Measurements from ENCODE around the gene ATP6V1B1. TPM values are rescaled to one million over a fixed set of nuclear protein-coding genes. Genes with fewer than 3 reads are reported as not detected.
"Not testable (repeated sequence)": the region's sequence is repeated elsewhere in the genome, so short reads cannot be mapped to it uniquely, and the experiment has no call there.

The ATP6V1B1 gene
- polyA plus RNA-seq, 1 donor (not counting 4 experiments of a cell fraction or from before 2014, with no cell fraction given), result not detected

DNA sequence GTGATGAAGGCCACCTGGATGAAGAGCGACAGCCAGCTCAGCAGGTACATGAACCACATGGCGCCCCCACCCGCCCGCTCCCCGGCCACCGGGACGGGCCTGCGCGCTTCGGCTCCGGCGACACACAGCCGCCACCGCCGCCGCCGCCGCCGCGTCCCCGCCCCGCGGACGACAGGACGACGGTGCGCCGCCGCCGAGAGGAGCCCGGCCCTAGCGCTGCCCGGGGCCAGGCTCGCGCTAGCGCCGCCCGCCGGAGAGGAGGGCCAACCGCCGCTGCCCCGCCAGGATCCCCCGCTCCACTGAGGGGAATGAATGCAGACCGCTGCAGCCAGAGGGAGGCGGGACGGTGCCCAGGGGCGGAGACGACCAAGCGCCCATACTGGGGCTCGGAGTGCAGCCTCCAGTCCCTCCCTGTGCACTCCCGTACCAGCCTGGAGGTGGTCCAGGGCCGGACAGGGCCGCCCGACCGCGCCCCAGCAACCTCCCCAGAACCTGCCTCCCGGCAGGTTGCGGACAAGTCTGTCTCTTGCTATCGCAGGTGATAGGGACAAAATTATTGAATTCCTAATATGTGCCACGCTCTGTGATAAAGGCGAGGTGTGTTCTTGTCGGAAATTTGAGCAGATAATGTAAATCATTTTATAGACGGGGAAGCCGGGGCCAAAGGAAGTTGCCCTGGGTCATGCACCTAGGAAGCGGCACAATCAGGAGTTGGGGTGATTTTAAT is 59.2 kb downstream of the ATP6V1B1 start, which contains the start of gene TEX261:
TSS of gene TEX261 (minus strand) at position 175 of the 727 bp plus-strand sequence. CDS start at position 59, 116 bp downstream.
- Histone ChIP-seq H3K4me3 (ENCODE audit: control insufficient read depth in 2 of 3, extremely low read depth in 1 of 3, insufficient read depth in 2 of 3, low read depth in 1 of 3, low read length in 3 of 3) (peak within 1 kb of the TSS; percentile 83 to 98 (median 96)), H3K27ac (ENCODE audit: control insufficient read depth, insufficient read depth, low read length) (peak within 1 kb of the TSS; percentile 56), H4K20me1 (ENCODE audit: control insufficient read depth, extremely low read depth, insufficient read depth, low read length) (peaks cover 5% of the 10 kb centered on the region), H2AFZ (ENCODE audit: control insufficient read depth, low read length) (peak within 1 kb of the TSS; percentile 96), H3K27me3 (ENCODE audit: control insufficient read depth, extremely low read depth, insufficient read depth, low read length) (no peaks in the 10 kb centered on the region), H3K4me1 (ENCODE audit: control insufficient read depth, extremely low read depth, insufficient read depth, low read length) (peaks cover 15% of the 10 kb centered on the region), H3K9me1 (ENCODE audit: control insufficient read depth, extremely low read depth, insufficient read depth, low read length) (no peaks in the 10 kb centered on the region), H3K9ac (ENCODE audit: control insufficient read depth, extremely low read depth, insufficient read depth, low read length) (peak within 1 kb of the TSS; percentile 81), H3K79me2 (ENCODE audit: control insufficient read depth, insufficient read depth, low read length) (peaks cover 20% of the 10 kb centered on the region), H3K36me3 (ENCODE audit: control insufficient read depth in 2 of 2, extremely low read depth in 1 of 2, insufficient read depth in 2 of 2, low read length in 2 of 2) (peaks cover 5 to 13% of the 10 kb centered on the region in 2 experiments), H3K4me2 (ENCODE audit: control insufficient read depth, extremely low read depth, insufficient read depth, low read depth, low read length) (peak within 1 kb of the TSS; percentile 92), H3K9me3 (ENCODE audit: control insufficient read depth, low read depth, low read length) (no peaks in the 10 kb centered on the region)
- FAIRE-seq, result no peak
- dilution Hi-C loops (cut with MboI; ENCODE audit: extremely low pct_ligation_motif_present, low sequenced_read_pairs), result no loop called here
- DNase-seq (ENCODE audit: low read depth, low spot score), result no peak
- TF ChIP-seq EZH2 (IDR thresholded peaks at IDR 0.05; ENCODE audit: low read length) (no peak), CTCF (optimal IDR thresholded peaks at IDR 0.05 in 1 of 3, IDR thresholded peaks at IDR 0.05 in 1 of 3, conservative IDR thresholded peaks at IDR 0.05 in 1 of 3; ENCODE audit: extremely low read depth in 1 of 3, insufficient read depth in 2 of 3, low read length in 3 of 3) (peak; percentile 48 to 85 (median 73))

DNA sequence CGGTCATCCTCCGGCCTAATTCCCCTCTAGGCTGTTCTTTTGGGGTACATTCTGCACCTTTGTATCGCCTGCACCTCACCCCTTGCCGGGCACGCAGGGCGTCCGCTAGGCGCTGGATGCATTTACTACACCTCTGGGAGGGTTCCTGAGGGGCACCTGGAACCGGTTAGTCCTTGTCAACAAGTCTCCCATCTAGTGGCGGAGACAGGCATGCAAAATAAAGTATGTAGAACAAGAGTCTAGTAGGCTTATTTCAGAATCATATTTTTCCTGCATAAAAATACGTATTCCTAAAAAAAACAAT is 59.7 kb downstream of the ATP6V1B1 start:
- no peaks in the 10 kb centered on the region for H3K9me3 ChIP-seq (ENCODE audit: control insufficient read depth, low read depth, low read length)
- no peaks in the 10 kb centered on the region for H3K27me3 ChIP-seq (ENCODE audit: control insufficient read depth, extremely low read depth, insufficient read depth, low read length)
- H2AFZ ChIP-seq (ENCODE audit: control insufficient read depth, low read length), result peak overlapping the region; percentile 96
- peaks cover 20% of the 10 kb centered on the region for H3K79me2 ChIP-seq (ENCODE audit: control insufficient read depth, insufficient read depth, low read length)
- dilution Hi-C loops (cut with MboI; ENCODE audit: extremely low pct_ligation_motif_present, low sequenced_read_pairs), result no loop called here
- H4K20me1 ChIP-seq (ENCODE audit: control insufficient read depth, extremely low read depth, insufficient read depth, low read length), result peaks cover 5% of the 10 kb centered on the region
- peak overlapping the region; percentile 83 to 98 (median 96) for H3K4me3 ChIP-seq (ENCODE audit: control insufficient read depth in 2 of 3, extremely low read depth in 1 of 3, insufficient read depth in 2 of 3, low read depth in 1 of 3, low read length in 3 of 3)
- peaks cover 5 to 9% of the 10 kb centered on the region in 2 experiments for H3K36me3 ChIP-seq (ENCODE audit: control insufficient read depth in 2 of 2, extremely low read depth in 1 of 2, insufficient read depth in 2 of 2, low read length in 2 of 2)
- no peak overlapping the region for H3K27ac ChIP-seq (ENCODE audit: control insufficient read depth, insufficient read depth, low read length)
- no peaks in the 10 kb centered on the region for H3K9me1 ChIP-seq (ENCODE audit: control insufficient read depth, extremely low read depth, insufficient read depth, low read length)
- H3K4me1 ChIP-seq (ENCODE audit: control insufficient read depth, extremely low read depth, insufficient read depth, low read length), result peaks cover 15% of the 10 kb centered on the region
- H3K4me2 ChIP-seq (ENCODE audit: control insufficient read depth, extremely low read depth, insufficient read depth, low read depth, low read length), result peak overlapping the region; percentile 88
- FAIRE-seq (peak; percentile 23), DNase-seq (ENCODE audit: low read depth, low spot score) (no peak)
- H3K9ac ChIP-seq (ENCODE audit: control insufficient read depth, extremely low read depth, insufficient read depth, low read length), result peak overlapping the region; percentile 65
- TF ChIP-seq CTCF (optimal IDR thresholded peaks at IDR 0.05 in 1 of 3, IDR thresholded peaks at IDR 0.05 in 1 of 3, conservative IDR thresholded peaks at IDR 0.05 in 1 of 3; ENCODE audit: extremely low read depth in 1 of 3, insufficient read depth in 2 of 3, low read length in 3 of 3), result peak; percentile 46 to 51 (median 50)
- TF ChIP-seq EZH2 (IDR thresholded peaks at IDR 0.05; ENCODE audit: low read length), result no peak

- H3K9me1 ChIP-seq (ENCODE audit: control insufficient read depth, extremely low read depth, insufficient read depth, low read length); H3K9ac ChIP-seq (ENCODE audit: control insufficient read depth, extremely low read depth, insufficient read depth, low read length); H3K9me3 ChIP-seq (ENCODE audit: control insufficient read depth, low read depth, low read length); FAIRE-seq; DNase-seq (ENCODE audit: low read depth, low spot score); H3K27me3 ChIP-seq (ENCODE audit: control insufficient read depth, extremely low read depth, insufficient read depth, low read length); H3K27ac ChIP-seq (ENCODE audit: control insufficient read depth, insufficient read depth, low read length); H3K4me2 ChIP-seq (ENCODE audit: control insufficient read depth, extremely low read depth, insufficient read depth, low read depth, low read length); H3K79me2 ChIP-seq (ENCODE audit: control insufficient read depth, insufficient read depth, low read length); H3K4me1 ChIP-seq (ENCODE audit: control insufficient read depth, extremely low read depth, insufficient read depth, low read length); H3K4me3 ChIP-seq (ENCODE audit: control insufficient read depth in 2 of 3, extremely low read depth in 1 of 3, insufficient read depth in 2 of 3, low read depth in 1 of 3, low read length in 3 of 3); H3K36me3 ChIP-seq (ENCODE audit: control insufficient read depth in 2 of 2, extremely low read depth in 1 of 2, insufficient read depth in 2 of 2, low read length in 2 of 2); H4K20me1 ChIP-seq (ENCODE audit: control insufficient read depth, extremely low read depth, insufficient read depth, low read length); H2AFZ ChIP-seq (ENCODE audit: control insufficient read depth, low read length); dilution Hi-C loops (cut with MboI; ENCODE audit: extremely low pct_ligation_motif_present, low sequenced_read_pairs): not testable (repeated sequence)
Observed at GRCh38 chr2:70998885-70999284, 63.2 kb downstream of the ATP6V1B1 start.

Data from keratinocyte (primary cell).